K562 (cell line): Measurements from ENCODE around the gene RREB1. TPM values are rescaled to one million over a fixed set of nuclear protein-coding genes. Genes with fewer than 3 reads are reported as not detected.

ENCODE experiments used
- ARID3B ChIP-seq: fragments of 250-450 bp; sonication (Bioruptor Pico); IDR thresholded peaks from 2 replicates; pipeline ENCODE4 v1.4.0; 2020; ENCODE audit warnings: borderline replicate concordance
- BCLAF1 ChIP-seq, 2 experiments: fragments of 450-650 bp in 1 of 2; IDR thresholded peaks; 2 replicates each; pipeline ENCODE4 v1.6.1; 2011 to 2017; ENCODE audit warnings: low read depth in 2 of 2, antibody characterized with exemption in 1 of 2, borderline replicate concordance in 1 of 2, low read length in 1 of 2, mild to moderate bottlenecking in 1 of 2, mixed read lengths in 1 of 2; ENCODE audit not compliant: control insufficient read depth in 1 of 2
- BRF1 ChIP-seq: IDR thresholded peaks from 3 replicates; pipeline ENCODE4 v1.6.1; 2011; ENCODE audit warnings: borderline replicate concordance, mild to moderate bottlenecking; ENCODE audit not compliant: insufficient read length; ENCODE audit errors: extremely low read depth
- CTCFL ChIP-seq: IDR thresholded peaks from 2 replicates; pipeline ENCODE4 v1.6.1; 2011; ENCODE audit warnings: borderline replicate concordance, low read depth, mild to moderate bottlenecking, moderate library complexity, low read length; ENCODE audit not compliant: insufficient read depth, poor library complexity, severe bottlenecking
- DACH1 ChIP-seq: fragments of 450-650 bp; IDR thresholded peaks from 2 replicates; pipeline ENCODE4 v1.6.1; 2018; ENCODE audit not compliant: partially characterized antibody
- E2F6 ChIP-seq, 2 experiments: IDR thresholded peaks; 2 replicates each; pipeline ENCODE4 v1.6.1; 2011; ENCODE audit warnings: borderline replicate concordance in 1 of 2, control low read depth in 1 of 2, low read depth in 1 of 2, low read length in 1 of 2, mild to moderate bottlenecking in 1 of 2, mixed read lengths in 1 of 2, moderate library complexity in 1 of 2; ENCODE audit not compliant: insufficient read depth in 1 of 2, insufficient read length in 1 of 2, poor library complexity in 1 of 2, severe bottlenecking in 1 of 2; ENCODE audit errors: extremely low read depth in 1 of 2
- EP300 ChIP-seq: IDR thresholded peaks from 2 replicates; pipeline ENCODE4 v1.6.1; 2012; ENCODE audit warnings: low read length, improper control_type of control experiment
- NEUROD1 ChIP-seq: fragments of 150-350 bp; IDR thresholded peaks from 2 replicates; pipeline ENCODE4 v1.6.1; 2014; ENCODE audit warnings: borderline replicate concordance, low read length, low read depth; ENCODE audit not compliant: partially characterized antibody
- NKRF ChIP-seq: fragments of 450-650 bp; IDR thresholded peaks from 2 replicates; pipeline ENCODE4 v1.6.1; 2016; ENCODE audit warnings: borderline replicate concordance
- PTTG1 ChIP-seq: fragments of 450-650 bp; IDR thresholded peaks from 2 replicates; pipeline ENCODE4 v1.6.1; 2016; ENCODE audit warnings: low read depth, mild to moderate bottlenecking, missing genetic modification characterization, missing compliant biosample characterization
- RNF2 ChIP-seq: sonication (generic); IDR thresholded peaks from 2 replicates; pipeline ENCODE4 v1.6.1; 2016
- SMAD2 ChIP-seq: fragments of 150-350 bp; IDR thresholded peaks from 2 replicates; pipeline ENCODE4 v1.6.1; 2014; ENCODE audit warnings: low read depth, mild to moderate bottlenecking, low read length
- SMARCB1 ChIP-seq: IDR thresholded peaks from 2 replicates; pipeline ENCODE4 v1.6.1; 2011; ENCODE audit warnings: improper control_type of control experiment, low read depth; ENCODE audit not compliant: insufficient read length
- TGIF2 ChIP-seq: sonication (generic); formaldehyde crosslinking; IDR thresholded peaks from 2 replicates; pipeline ENCODE4 v1.8.1; 2022; ENCODE audit warnings: mild to moderate bottlenecking, missing genetic modification reagents, moderate library complexity
- THAP7 ChIP-seq: fragments of 250-450 bp; sonication (Bioruptor Pico); IDR thresholded peaks from 2 replicates; pipeline ENCODE4 v1.5.0; 2021
- polyA plus RNA-seq, 8 experiments: library from polyadenylated mRNA; depleted of rRNA in 4 of 8; stranded (reverse) in 5 of 8; unstranded in 3 of 8; fragments of >200 nt; fragmentation: Nextera tagmentation in 2 of 8; fragmentation: Illumina TruSeq in 1 of 8; extraction: Ambion mirVana in 2 of 8; extraction: Trizol in 1 of 8; gene quantifications; 2 replicates each; pipeline versions ENCODE4 v1.2.1 to v1.2.3, GENCODE V29; 2011 to 2014; ENCODE audit warnings: inconsistent platforms in 1 of 8, missing spikeins in 1 of 8
- total RNA-seq, 7 experiments: library from RNA; depleted of rRNA in 6 of 7; stranded (reverse); fragments of >200 nt in 6 of 7; fragmentation: Illumina TruSeq in 2 of 7; extraction: Trizol in 2 of 7; gene quantifications; 2 replicates each; pipeline versions ENCODE4 v1.2.1 to v1.2.3, GENCODE V29; 2011 to 2021; ENCODE audit warnings: low replicate concordance in 1 of 7

RREB1 gene
- total and polyA plus RNA-seq, 9 of the 15 experiments (the other 6 are each of a cell fraction or from before 2014, with no cell fraction given): 3.3 to 64.2 (median 19.3) TPM

- no peak for TF ChIP-seq E2F6 (IDR thresholded peaks at IDR 0.05; ENCODE audit: borderline replicate concordance in 1 of 2, extremely low read depth in 1 of 2, insufficient read depth in 1 of 2, insufficient read length in 1 of 2, low read depth in 1 of 2, low read length in 1 of 2, poor library complexity in 1 of 2, severe bottlenecking in 1 of 2)
- no peak for TF ChIP-seq NEUROD1
- no peak for TF ChIP-seq THAP7 (CRISPR knock-in tag)
- TF ChIP-seq DACH1: no peak
- no peak for TF ChIP-seq BCLAF1 (IDR thresholded peaks at IDR 0.05; ENCODE audit: borderline replicate concordance in 1 of 2, control insufficient read depth in 1 of 2, low read depth in 2 of 2, low read length in 1 of 2)
- TF ChIP-seq SMAD2: no peak
- no peak for TF ChIP-seq TGIF2 (CRISPR knock-in tag)
- TF ChIP-seq BRF1: no peak
- TF ChIP-seq CTCFL: no peak
- no peak for TF ChIP-seq ARID3B (CRISPR knock-in tag)
- TF ChIP-seq SMARCB1: no peak
- TF ChIP-seq NKRF: peak; percentile 22; the same call in 1 of the 2 replicates
- TF ChIP-seq RNF2: no peak
- no peak for TF ChIP-seq PTTG1 (tag)
- TF ChIP-seq EP300: no peak
These were observed 5.1 kb downstream of the RREB1 start (continued) for GRCh38 chr6:7112741-7113313.
